GM19467 (cell line): ENCODE data around the gene ANKRD22.
A peak's percentile ranks its signal among the peaks of the same experiment; 100 is the strongest.
"Not testable (repeated sequence)": the region's sequence is repeated elsewhere in the genome, so short reads cannot be mapped to it uniquely, and the experiment has no call there.

Source experiments
- ATAC-seq: cut with Tn5 transposase; IDR thresholded peaks from one replicate; pipeline ENCODE4 v1.9.1; 2021; ENCODE audit warnings: mild to moderate bottlenecking, moderate library complexity; ENCODE audit not compliant: unreplicated experiment

ANKRD22 gene

DNA sequence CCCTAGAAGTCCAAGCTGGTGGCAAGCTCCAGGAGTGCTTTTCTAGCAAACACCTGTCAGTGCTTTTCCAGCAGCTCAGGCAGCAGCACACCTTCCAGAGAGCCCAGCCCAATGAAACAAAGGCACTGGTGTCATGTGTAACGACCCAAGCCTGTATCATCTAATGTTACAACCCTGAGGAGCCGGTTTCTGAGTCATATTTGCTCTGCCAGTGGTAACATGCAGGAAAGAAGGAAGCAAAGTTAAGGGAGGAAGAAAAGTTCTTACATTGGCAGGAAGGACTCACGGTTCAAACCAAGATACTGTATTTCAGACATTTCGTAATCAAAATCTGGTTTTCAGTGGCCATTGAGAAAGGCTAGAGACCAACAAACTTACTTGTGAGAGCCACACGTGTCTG, at the start of gene ANKRD22:
TSS of gene ANKRD22 (minus strand) at position 139 of the 400 bp plus-strand sequence. CDS start 237 bp downstream, outside the sequence.
- no peak for ATAC-seq

GRCh38 chr10:88899886-88900285, 48.2 kb upstream of the ANKRD22 start:
- ATAC-seq: no peak

DNA sequence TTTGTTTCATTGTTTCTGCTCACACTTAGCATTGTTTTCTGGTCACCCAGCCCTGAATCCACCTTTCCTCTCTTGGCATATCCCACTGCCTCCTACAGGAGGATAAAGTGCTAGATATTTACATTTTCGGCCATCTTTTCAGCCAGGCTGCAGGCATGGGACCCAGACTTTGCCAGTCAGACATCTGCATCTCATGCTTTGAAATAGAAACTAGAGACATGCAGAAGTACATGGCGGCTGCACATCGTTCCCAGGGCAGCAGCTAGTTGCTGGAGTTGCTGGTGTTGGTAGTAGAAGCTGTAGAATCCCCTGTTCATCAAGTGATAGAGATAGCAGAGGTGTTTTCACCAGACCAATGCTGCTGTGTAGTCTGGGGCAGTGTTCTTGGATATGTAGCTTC, 47.1 kb upstream of the ANKRD22 start:
- no peak for ATAC-seq

DNA sequence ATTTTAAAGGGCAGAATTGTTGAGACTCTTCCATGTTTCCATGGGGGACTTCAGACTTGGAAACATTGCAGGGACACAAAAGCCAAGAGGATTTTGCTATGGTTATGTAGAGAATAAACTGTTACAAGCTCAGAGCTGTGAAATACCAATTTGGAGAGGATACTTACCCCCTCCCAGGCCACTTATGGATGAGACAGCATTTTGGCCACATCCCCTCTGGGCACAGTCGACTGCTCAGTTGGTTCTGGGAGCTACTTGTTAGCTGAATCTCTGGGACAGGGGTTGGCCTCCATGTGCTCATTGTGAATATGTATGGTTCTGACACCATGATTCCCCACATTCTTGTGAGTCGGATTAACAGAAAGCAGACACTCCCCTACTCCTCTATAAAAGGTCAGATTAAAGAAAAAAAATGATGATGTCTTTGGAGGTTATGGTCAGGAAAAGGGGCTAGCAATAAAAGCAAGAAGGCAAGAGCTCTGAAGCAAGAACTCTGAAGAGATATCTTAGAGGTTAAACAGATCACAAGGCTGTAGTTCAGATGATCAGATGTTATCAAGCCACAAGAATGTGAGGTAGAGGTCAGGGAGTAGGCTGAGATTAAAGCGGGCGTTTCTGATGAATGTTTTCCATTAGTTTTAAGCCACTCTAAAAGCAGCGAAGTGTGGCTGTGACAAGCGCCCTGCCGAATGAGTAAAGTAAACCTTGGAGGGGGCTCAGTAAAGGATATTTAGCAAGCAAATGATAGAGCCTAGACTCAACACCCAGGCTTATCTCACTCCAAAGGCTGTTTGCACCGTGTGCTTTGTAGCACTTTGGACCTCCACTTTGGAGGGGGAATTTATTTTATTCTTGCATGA, 45.6 kb upstream of the ANKRD22 start:
- ATAC-seq: no peak

GRCh38 chr10:88896372-88896993, 44.8 kb upstream of the ANKRD22 start:
- ATAC-seq: no peak

DNA sequence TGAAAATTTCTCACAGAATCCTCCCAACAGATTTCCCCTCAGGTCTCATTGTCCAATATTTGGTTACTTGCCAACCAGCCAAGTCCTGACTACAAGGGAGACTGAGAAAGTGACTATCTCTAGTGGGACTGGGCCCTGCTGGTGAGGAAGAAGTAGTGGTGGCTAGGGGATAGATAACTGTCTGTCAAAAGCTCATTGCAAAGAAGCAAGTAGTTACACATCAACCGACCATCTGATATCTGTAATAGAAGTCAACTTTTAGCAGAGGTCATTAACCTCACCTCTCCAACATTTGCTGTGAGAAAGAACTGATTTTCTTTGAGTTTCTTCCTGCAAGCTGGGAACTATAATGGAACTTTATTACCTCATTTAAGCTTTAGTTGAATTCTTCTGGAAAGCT, 43.6 kb upstream of the ANKRD22 start:
- no peak for ATAC-seq

DNA sequence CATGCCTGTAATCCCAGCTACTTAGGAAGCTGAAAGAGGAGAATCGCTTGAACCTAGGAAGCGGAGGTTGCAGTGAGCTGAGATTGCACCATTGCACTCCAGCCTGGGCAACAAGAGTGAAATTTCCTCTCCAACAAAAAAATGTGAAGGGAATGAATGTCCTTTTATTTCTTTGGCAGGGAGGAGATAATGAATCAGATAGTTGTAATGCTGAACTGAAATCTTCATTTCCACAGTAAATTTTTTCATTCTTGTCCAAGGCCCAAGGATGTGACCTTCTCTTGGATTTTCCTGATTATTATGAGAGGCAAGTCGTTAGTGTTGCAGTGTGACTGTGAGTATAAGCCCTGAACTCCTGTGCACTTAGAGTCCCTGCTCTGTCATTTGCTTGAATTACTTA, 42.0 kb upstream of the ANKRD22 start:
- no peak for ATAC-seq

DNA sequence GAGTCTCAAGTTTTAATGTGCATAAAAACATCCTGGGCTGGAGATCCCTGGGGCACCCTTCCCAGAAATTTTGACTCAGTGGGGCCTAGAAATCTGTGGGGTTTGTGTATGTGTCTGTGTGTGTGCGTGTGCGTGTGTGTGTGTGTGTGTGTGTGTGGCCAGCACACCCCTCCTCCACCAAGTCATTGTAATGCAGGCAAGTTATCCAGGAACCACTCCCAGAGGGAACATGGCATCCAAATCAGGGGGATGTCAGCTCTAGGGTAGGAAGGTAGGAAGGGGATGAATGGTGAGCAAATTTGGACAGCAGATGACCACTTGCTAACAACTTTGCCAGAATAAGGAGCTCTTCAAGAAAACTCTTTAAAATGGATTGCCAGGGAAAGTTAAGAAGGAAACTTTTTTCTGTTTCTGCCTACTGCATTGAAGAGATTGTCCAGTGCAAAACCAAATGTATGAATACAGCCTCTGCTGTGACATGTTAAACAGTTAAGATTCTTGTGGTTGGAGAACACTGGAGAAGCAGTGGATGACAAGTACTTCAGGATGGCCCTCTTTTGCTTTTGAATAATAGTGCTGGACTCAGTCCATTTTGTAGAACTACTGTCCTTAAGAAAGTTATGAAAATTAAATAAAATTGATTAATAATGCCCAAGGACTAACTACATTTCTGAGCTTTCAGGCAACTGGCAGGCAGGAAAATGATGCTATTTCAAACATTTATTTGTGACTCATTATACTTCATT, 40.8 kb upstream of the ANKRD22 start:
- no peak for ATAC-seq

GRCh38 chr10:88890681-88891381, 39.2 kb upstream of the ANKRD22 start:
- no peak for ATAC-seq

DNA sequence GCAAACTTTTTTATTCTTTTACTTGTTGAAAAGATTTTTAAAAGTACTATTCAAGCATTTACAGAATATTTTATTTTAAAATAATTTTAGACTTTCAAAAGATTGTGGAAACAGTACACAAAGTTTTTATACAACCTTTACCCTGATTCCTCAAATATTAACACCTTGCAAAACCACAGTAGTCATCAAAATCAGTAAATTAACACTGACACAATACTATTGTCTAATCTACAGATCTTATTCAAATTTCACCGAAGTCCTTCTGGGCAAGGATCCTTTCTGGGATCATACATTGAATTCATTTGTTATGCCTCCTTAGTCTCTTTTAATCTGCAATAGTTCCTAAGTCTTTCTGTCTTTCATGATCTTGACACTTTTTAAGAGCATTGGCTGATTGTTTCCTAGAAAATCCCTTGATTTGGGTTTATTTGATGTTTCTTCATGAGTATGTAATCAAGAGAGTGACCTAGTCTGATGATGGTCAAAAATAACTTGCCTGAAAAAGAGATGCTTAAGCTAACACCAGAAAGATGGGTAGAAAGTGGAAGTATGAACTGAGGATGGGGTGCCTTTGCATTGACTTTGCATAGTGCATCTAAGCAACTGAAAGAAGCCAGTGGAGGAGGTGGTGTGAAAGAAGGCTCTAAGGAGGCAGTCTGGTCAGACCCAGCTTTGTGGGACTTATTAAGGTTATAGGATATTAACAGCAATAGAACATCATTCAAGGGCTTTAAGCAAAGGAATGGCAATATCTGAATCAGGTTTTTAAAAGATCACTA, 38.1 kb upstream of the ANKRD22 start:
- ATAC-seq: no peak

GRCh38 chr10:88888810-88889445, 37.3 kb upstream of the ANKRD22 start:
- no peak for ATAC-seq

DNA sequence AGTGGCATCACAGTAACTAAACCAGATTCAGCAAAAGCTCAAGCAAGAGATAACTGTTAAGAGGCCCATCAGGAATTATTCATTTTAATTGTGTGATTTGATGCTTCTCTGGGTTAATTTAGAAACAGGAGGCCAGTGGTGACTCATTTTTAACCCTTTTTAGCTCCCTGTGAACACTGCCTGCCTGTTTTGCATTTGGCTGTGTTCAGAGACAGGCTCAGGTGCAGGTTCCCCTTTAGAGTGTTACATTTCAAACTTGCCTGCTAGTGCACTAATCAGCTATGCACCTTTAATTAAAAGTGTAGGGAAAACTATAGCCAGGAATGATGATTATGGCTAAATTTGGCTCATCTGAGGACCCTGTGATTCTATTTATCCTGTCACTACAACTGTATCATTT, 34.9 kb upstream of the ANKRD22 start:
- ATAC-seq: peak; percentile 46

- no peak for ATAC-seq
Measured at GRCh38 chr10:88883448-88883809, 31.8 kb upstream of the ANKRD22 start.

- not testable (repeated sequence) for ATAC-seq
Measured at GRCh38 chr10:88882646-88883447, 31.2 kb upstream of the ANKRD22 start.

DNA sequence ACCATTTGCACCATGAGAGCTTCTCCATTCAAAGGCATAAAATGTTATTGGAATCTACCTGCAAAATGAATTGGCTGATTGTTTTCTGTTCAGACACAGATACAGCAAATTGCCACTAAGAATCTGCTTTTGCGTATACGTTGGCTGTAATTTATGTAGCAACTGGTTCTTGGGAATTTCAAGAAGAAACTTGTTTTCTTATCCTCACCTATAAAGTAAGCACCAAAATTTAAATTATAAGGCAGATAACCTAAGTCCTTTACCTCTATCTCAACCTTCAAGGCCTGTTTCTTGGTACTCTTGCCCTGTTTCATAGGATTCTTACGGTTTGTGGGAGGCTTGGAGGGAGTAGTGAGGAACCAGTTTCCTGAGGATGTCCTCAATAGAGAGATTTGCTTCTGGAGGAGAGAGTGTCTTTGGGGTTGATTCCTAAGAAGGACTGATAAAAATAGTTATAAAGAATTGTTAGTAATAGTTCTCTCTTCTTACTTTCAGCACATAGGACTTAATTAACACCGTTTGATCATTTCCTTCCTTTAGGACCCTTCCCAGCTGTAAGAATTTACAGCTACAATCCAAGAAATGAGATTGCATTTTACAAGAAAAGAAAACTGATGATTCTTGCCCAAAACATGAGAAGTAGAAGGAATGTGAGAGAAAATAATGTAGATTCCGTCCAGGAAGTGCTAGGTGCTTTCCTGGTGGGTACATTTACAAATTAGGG, 30.4 kb upstream of the ANKRD22 start:
- ATAC-seq: no peak

DNA sequence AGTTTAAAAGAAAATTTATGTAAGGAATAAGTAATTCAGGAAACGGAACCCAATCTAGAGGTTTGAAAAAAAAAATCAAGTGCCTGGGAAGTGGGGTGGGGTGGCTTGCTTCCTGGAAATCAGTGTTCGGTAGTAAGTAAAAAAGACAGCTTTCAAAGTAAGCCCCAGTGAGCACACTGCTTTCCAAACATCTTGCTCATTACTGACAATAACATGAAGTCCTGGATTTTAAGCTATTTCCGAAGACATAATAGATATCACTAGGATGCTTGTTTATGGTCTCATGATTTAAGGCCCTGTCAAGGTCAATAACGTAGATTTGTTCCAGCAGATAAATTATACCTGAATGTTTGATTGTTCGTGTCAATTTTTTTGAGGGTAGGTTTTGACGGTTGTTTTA, 29.7 kb upstream of the ANKRD22 start:
- no peak for ATAC-seq

DNA sequence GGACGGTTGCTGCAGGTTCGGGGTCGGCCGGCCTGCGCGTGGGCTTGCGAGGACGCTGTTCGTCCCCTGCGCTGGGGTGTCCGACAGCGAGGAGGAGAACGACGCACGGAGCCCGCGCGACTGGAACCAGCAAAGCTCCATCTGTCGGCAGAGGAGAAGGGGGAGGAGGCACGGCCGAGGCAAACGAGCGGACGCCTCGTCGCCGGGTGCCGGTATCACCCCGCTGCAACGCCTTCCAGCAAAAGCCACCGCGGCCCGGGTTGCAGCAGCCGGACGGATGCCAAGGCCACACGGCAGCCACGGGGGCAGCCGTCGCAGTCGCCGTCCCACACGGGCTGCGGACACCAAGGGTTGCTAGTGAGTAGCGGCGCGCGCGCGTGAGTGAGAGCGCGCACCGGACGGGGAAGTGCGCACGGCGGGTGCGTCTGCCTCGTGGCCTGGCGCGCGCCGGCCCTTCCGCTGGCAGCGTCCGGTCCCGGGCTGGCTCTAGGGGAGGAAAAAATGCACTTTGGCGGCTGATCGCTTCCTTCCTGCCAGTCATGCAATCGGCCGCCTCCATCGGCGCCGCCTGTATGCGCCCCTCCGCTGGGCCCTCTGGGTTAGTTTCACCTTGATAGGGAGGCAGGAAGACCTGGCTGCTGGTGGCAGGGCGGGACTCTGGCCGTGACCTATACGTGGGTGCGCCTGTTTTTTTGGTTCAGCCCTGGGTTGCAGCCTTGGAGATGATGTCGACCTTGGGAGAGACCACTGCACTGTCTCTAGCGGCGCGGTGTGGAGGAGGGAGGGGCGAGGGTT, 28.8 kb upstream of the ANKRD22 start:
- ATAC-seq: peak; percentile 70
